T-helper 1 cell (primary cell): Measurements from ENCODE around the gene CATSPERD.

Experiments
- DNase-seq, 5 donors: peaks; one replicate each; pipeline ENCODE4 v3.0.0-alpha.2; 2012 to 2020

Gene CATSPERD

DNA sequence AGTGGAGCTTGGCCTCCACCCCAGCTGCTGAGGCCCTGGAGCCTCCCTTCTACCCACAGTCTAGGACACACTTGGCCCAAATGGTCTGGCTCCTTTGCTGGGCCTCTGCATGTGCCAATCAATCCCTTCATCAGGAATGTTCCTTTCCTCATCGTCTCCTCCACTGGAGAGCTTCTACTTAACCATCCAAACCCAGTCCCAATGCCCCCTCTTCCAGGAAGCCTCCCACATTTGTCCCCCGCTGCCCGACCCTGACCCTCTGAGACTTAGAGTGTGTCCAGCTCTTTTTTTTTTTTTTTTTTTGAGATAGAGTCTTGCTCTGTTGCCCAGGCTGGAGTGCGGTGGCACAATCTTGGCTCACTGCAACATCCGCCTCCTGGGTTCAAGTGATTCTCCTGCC lies 68.0 kb downstream of the CATSPERD start:
- DNase-seq = no peak

DNA sequence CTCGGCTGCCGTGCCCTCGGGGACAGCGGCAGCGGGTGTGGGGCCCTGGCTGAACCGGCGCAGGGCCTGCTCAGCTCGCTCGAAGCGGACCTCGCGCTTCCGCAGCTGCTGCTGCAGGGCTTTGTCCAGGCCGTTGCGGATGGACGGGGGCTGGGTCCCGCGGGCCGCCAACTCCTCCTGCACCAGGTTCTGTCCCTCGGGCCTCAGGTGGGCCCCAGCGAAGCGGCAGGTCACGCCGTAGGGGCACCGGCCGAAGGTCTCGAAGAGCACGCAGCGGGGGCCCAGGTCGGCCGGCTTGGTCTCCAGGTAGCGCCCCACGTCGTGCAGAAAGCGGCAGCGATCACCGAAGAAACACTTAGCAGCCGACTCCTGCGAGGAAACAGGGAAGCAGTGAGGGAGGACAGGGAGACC lies 68.9 kb downstream of the CATSPERD start:
- DNase-seq = no peak

DNA sequence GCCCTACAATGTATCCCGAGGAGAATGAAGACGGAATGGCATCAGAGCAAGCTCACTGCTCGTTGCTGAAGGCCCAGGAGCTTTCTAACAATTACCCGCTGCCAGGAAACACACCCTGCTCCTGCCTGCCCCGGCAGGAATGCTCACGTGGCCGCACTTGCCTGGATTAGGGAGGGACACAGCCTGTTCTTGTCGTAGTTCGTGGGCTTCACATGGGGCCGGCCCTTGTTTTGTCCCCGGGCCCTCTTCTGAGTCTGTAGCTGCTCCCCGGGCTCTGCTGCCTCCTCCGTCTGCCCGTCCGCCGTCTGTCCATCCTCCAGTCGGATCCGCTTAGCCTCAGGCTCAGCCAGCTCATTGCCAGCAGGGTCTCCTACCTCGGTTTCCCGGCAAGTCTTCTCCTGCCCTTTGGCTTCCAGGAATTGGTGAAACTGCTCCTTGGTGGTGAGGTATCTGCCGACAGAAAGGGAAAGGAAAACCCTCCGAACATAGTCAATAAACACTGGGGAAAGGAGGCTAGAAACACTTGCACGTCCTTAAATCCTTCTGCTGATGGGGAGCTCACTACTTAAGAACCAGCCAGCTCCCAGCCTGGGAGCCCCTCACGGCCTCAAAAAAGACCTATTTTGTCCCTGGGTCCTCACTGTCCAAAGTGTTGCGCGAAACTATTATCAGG lies 69.6 kb downstream of the CATSPERD start:
- no peak for DNase-seq

DNA sequence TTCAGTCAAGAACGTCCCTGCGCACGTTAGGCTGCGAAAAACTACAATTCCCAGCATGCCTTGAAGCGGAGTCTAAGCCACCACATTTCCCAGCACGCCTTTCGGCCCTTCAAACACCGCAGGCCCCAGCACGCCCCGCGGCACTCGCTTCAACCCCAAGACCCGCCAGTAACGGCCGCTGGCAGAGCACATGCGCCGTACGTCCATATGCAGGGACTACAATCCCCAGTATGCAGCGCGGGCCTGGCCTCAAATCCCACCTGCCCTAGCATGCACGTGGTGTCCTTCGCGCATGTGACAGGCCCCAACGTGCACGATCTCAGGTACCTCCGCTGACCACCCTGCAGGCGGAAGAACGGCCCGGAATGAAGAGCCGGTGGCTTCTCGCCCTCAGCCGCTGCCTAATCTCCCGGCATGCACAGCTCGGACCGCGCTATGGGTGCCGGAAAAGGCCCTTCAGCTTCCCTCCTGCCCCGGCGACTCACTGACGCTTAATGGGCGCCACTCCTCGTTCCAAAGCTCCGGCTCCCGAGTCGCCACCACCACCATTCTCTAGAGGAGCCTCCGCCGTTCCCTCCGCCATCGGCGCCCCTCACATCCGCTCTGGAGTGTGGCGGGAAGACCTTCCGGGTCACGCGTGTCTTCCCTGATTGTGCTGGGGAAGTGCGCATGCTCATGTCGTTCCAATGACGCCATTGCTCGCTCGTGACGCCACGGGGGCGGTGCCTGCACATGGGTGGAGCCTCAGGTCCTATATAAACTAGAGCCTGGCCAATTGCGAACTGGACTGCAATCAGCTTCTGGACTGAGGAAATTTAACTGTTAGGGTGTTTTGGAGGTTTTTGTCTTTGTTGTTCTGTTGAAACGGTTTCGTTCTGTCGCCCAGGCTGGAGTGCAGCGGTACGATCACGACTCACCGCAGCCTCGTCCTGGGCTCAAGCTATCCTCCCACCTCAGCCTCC lies 70.4 kb downstream of the CATSPERD start, which contains the start of gene DUS3L:
DUS3L (minus strand) TSS at position 605 of the 962 bp plus-strand sequence; CDS start at position 583, 22 bp downstream.
- peak; percentile 92 to 98 (median 95) for DNase-seq

DNA sequence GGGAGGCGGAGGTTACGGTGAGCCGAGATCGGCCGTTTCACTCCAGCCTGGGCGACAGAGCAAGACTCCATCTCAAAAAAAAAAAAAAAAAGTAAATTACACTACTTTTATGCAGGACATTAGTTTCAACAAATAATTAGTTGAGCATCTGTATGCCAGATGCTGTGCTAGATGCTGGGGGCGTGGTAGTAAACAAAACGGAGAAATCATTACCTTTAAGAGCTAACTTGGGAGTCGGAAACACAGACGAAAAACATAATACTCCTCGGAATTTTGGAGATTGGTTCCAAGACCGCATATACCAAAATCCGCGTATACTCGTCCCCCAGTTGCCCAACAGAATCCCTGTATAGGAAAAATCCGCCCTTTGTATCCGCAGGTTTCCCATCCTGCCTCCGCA lies 71.8 kb downstream of the CATSPERD start:
- DNase-seq = no peak

DNA sequence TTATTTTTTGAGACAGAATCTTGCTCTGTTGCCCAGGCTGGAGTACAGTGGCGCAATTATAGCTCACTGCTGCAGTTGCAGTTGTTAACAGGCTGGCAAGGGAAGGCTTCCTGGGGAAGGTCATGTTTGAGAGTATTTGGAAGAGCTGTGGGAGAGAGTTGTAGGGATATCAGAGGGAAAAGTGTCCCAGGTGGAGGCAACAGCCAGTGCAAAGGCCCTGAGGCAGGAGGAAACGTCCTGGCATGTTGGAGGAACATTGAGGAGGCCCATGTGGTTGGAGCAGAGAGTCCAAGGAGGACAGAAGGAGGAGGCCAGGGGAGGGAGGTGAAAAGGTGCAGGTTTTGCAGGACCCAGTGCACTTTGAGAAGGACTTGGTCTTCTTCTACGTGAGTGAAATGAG lies 72.8 kb downstream of the CATSPERD start:
- DNase-seq = no peak

DNA sequence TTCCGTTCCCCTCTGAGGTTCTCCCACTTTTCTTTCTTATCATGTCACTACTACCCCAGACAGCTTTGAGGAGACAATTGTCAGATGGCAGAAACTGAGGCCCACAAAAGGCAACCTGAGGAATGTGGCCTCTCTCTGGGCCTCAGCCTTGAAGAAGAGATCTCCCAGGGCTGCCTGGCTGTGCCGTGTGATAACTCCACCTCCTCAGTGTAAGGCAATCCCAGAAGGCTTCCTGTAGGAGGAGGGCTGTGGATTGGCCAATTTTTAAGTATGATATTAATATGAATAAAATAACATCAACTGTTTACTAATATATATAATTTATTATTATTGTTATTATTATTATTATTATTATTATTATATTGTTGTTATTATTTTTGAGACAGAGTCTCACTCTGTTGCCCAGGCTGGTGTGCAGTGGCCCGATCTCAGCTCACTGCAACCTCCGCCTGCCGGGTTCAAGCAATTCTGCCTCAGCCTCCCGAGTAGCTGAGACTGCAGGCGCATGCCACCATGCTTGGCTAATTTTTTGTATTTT lies 75.0 kb downstream of the CATSPERD start:
- DNase-seq = no peak

DNA sequence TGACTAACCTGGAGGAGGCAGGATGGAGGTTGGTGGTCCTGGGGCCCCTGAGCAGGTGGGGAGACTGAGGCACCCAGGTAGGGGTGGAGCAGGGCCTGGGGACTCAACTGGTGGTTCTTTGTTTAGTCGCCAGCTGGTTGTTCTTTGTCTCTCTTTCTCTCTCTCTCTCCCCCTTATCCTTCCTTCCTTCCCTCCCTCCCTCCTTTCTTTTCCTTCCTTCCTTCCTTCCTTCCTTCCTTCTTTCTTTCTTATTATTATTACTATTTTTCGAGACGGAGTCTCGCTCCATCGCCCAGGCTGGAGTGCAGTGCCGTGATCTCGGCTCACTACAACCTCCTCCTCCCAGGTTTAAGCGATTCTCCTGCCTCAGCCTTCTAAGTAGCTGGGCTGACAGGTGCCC lies 77.8 kb downstream of the CATSPERD start:
- no peak for DNase-seq

DNA sequence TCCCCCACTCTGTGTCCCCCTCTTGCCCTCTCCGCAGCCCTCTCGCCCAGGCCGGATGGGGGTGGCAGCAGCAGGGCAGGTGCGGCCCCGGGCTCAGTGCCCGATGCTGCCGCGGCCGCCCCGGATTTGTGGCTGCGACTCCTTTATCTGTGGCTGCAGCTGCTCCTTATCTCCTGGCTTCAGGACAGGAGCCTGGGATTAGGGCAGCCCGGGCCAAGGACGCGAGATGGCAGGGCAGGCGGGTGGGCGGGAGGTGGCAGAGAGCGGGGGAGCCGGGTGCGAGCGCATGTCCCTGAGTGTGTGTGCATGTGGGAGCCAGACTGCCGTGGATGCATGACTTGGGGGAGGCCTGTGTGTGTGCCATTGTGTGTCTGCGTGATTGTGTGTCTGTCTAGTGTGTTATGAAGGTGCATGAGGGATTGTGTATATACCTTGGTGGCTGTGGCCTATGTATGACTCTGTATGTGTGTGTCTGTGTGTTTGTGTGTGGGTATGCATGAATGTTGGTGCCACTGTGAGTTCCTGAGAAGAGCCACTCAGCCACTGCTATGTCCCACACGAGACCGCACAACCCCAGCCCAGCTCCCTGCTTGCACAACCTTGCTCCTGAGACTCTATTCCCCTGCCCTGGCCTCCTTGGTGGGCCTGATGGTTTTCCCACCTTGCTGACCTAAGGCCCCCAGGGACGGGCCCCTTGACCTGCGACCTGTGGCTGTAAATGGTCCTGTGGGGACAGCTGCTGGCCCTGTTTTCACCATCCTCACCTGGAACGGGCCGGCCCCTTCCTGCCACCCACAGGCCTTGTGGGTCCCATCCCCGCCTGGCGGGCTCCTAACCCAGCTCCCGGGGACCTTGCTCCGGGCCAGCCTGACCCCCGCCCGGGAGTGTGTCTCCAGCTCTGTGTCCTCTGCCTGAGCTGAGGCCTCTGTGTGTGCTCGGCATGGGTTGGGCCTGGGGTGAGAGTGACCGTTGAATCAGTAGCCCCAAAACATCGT lies 79.1 kb downstream of the CATSPERD start:
- DNase-seq = no peak

DNA sequence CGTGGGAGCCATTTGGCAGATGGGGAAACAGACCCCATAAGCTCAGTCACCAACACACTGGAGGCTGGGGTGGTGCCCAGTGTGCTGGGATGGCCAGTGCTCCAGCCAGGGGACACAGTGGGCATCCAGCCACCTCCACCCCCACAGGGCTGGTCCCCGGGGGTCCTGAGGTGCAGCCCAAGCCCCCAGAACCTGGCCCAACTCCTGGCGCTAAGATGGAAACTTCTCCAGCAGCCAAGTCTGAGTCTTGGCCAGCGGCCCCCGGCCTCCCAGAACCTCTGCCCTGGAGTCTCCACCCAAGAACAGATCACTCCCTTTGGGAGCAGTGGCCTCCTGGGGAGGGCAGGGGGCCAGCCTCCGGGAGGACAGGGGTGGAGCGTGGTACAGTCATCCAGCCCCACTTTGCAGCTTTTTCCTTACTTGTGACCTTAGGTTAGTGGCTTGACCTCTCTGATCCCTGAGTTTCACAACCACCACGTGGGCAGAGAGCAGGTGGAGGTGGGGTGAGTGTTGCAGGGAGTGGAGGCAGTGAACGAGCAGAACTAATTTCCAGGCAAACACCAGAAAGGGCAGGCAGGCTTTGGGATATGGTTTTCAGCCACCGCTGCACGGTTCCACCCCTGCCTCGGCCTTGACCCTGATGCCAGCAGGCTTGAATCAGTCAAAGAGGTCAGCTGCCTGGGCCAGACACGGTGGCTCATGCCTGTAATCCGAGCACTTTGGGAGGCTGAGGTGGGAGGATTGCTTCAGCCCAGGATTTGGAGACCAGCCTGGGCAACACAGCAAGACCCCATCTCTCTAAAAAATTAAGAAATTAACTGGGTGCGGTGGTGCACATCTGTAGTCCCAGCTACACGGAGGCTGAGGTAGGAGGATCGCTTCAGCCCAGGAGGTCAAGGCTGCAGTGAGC lies 80.2 kb downstream of the CATSPERD start:
- no peak for DNase-seq

DNA sequence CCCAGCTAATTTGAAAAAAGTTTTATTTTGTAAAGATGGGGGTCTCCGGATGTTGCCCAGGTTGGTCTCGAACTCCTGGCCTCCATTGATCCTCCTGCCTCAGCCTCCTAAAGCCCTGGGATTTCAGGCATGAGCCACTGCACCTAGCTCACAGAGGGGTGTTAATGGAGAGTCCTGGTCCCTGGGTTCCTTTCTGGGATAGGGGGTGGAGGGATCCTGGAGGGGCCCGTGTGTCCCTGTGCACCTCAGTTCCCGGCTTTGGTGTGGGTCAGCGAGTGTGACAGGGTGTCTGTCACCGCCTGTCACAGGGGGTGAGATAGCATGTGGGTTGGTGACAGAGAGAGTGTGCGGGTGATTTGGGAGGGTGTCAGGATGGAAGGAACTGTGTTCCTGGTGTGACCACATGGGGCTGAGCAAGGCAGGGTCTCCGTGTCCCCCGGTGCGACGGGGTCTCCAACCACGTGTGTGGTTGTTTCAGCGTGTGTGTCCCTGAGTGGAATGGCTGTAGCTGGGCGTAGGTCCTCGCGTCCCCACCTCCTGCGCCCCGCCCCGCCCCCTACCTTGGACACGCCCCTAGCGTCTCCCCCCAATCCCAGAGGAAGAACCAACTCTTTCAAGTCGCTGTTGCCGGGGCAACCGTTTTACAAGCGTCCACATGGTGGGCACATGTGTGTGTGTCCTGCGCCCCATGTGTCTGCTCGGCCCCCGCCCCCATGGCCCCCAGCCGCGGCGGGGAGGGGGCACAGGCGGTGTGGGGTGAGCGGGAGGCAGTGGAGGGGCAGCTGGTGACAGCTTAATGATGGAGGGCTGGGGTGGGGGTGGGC lies 81.6 kb downstream of the CATSPERD start:
- DNase-seq = no peak

DNA sequence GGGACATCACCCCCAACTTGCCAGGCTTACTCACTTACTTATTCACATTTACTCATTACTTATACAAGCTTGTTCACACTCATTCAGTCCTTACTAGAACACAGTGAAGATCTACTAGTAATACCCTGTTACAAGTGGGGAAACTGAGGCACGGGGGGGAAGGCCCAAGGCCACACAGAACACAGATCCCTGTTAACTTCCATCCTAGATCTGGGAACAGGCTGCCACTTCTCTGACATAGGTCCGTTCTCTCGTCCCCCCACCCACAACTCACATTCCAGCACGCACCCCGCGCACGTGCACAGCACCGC lies 83.0 kb downstream of the CATSPERD start:
- DNase-seq = no peak

DNA sequence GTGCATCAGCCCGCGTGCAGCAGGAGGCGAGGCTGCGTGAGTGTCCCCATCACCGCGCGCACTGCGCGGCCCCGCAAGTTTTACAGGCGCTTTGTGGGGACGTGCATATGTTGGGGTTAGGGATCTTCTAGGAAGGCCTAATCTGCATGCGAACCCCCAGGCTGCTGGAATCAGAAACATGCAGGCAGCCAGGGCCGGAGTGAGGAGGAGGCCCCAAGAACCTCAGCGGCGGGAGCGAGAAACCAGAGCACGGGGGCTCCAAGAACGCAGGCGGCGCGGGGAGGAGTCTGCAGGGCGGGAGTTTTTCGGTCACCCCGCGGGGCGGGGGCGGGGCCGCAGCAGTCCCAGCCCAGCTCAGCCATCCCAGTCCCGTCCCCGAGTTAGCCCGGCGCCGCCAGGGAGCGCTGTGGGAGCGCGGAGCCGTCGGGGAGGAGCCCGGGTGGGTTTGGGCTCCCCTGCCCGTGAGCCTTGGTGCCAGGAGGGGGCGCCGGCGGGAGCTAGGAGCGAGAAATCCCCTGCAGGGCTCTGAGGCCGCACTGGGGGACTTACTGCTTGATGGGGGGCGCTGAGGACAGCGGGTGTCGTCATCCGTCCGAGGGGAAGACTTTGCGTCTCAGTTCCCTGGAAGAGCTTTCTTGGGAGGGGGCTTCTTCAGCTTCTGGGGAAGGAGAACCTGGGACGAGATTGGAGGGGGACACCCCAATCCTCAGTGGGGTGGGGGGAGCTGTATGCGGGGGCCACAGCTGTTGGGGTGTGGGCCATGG lies 83.5 kb downstream of the CATSPERD start:
- DNase-seq = peak; percentile 83 to 92 (median 88)

DNA sequence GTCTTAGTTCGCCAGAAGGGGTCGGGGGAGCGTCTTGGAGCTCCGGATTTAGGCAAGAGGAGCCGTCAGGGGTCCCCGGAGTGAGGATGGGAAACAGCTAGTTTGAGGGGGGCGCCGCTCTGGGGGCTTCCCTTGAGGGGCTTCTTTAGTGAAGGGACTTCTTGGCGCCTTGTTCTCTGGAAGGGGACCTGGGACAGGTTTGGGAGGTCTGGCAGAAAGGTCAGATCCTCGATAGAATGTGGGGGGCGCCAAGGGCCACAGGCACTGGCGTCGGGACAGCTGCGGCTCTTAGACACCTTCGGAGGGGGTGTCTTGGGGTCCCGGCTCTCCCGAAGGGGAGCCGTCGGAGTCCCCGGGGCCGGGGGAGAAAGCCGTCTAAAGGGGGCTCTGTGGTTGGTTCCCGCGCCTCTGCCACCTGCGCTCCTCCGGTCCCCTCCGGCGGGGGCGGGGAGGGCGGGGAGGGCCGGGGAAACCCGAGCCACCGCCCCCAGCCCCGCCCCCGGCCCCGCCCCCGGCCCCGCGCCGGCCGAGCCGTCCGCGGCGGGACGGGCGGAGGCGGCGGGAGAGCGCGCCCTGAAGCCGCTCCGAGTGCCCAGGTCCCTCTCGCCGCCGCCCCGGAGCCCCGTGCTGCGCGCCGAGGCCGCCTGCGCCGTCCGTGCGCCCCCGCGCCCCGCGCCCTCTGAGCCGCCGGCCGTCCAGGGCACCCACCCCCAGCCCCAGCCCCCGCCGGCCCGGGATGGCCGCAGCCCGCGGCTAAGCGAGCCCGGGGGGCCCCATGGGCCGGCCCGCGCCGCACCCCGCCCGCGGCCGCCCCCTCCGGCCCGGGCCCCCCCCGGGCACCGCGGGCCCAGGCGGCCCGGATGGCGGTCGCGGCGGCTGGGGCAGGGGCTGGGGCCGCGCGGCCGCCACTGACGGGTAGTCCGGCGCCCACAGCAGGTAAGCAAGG lies 84.4 kb downstream of the CATSPERD start, which contains the start of gene NRTN:
NRTN (plus strand) TSS at position 552 of the 946 bp plus-strand sequence. CDS start 19,099 bp downstream, outside the sequence.
- peak; percentile 38 to 55 (median 42) for DNase-seq

DNA sequence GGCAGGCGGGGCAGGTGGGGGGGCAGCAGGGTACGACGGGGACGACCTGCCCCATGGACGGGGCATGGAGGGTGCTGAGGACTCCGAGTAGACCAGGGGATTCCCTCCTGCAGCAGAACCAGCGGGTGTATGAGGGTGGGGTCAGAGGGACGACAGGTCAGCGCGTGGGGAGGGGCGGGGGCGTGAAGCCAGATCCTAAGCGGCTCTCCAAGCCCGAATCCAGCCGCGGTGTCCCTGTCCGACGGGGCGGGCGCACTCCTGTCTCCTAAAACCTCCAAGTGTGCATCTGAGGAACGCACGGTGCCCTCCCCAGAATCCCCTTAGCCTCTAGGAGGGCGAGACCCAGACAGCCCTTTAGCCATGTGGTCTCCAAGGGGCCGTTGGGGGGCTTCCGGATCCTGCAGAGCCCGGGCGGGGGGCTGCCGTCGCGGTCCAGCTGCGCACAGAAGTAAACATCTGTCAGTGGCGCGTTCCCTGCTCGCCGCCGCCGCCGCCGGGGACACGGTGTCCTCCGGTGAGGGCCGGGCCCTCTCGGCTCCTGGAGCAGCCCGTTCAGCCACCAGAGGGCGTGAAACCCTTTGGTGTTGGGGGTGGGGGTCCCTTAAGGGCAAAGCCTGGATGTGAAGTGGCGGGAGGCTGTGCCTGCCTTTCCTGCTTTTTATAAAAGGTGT lies 85.2 kb downstream of the CATSPERD start:
- DNase-seq = peak in 4 of 5 donors; percentile 48 to 56 (median 52)

DNA sequence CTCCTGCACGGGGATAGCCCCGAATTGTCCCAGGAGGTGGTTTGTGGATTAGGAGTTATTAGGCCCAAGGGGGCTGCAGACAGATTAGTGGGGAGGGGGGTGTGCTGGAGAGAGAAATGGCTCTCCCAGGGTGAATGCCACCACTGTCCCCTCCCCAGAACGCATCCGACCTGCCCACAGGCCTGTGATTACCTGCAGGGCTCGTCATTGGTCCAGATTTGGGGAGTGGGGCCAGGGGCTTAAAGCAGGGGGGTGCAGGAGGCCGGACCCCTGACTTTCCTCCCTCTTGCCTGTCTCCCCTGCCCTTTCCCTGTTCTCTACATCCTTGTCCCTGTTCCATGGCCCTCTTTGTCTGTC lies 85.7 kb downstream of the CATSPERD start:
- no peak for DNase-seq

DNA sequence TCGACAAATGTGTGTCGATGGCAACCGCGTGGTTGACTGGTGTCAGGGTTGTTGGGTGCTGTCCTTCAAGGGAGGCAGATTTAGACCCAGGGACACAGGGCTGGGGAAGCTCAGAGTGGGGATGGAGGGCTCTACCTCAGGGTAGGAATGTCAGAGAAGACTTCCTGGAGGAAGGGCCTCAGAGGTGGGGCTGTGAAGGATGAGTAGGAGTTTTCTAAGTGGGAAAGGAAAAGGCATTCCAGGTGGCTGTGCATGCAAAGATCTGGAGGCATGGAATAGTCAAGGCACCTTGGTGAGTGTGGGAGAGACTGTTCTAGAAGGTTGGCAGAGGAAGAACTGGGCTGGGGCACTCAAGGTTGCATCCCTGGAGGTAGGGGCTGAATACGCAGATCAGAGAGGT lies 86.5 kb downstream of the CATSPERD start:
- no peak for DNase-seq
